Measurements from ENCODE around the gene EPHA10.

- no peak for TF ChIP-seq POLR2A (IDR thresholded peaks at IDR 0.05)
- TF ChIP-seq, protein P1, sequence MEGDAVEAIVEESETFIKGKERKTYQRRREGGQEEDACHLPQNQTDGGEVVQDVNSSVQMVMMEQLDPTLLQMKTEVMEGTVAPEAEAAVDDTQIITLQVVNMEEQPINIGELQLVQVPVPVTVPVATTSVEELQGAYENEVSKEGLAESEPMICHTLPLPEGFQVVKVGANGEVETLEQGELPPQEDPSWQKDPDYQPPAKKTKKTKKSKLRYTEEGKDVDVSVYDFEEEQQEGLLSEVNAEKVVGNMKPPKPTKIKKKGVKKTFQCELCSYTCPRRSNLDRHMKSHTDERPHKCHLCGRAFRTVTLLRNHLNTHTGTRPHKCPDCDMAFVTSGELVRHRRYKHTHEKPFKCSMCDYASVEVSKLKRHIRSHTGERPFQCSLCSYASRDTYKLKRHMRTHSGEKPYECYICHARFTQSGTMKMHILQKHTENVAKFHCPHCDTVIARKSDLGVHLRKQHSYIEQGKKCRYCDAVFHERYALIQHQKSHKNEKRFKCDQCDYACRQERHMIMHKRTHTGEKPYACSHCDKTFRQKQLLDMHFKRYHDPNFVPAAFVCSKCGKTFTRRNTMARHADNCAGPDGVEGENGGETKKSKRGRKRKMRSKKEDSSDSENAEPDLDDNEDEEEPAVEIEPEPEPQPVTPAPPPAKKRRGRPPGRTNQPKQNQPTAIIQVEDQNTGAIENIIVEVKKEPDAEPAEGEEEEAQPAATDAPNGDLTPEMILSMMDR (IDR thresholded peaks at IDR 0.05 in 8 of 11, conservative IDR thresholded peaks at IDR 0.05 in 3 of 11) = no peak
- TF ChIP-seq POLR2AphosphoS5 (IDR thresholded peaks at IDR 0.05) = no peak
Measured at GRCh38 chr1:37734629-37735591, 30.0 kb downstream of the EPHA10 start.

Measured in spleen (tissue), 7 donors.